IPS-18c (cell line): ENCODE results near the gene SLAIN2.

ENCODE experiments used
- H3K4me3 ChIP-seq: 2 replicates; pipeline ENCODE4 v1.7.0; 2013; ENCODE audit warnings: low read depth, mild to moderate bottlenecking, low read length, moderate library complexity; ENCODE audit not compliant: insufficient read depth
- H3K9me3 ChIP-seq: one replicate; pipeline ENCODE4 v1.6.1; 2013; ENCODE audit warnings: mild to moderate bottlenecking, low read length, moderate library complexity; ENCODE audit not compliant: control insufficient read depth, insufficient read depth

Gene SLAIN2

DNA sequence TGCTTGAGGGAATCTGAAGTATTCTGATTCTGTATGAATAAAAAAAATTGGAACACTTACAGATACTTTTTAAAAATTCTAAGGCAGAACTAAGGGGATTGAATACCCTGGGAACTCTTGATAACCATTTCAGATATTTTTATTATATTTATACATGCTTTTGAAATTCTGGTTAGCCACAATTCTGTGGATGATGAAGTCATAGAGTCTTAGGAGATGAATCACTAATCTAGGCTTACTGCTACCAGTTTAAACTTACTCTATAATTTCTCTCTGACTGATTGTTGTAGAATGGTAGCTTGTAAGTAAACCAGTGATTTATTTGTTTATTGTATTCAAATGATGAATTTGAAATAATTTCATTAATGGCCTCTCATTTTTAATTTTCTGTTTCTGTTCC, 11.4 kb upstream of the SLAIN2 start:
- no peak overlapping the region for H3K4me3 ChIP-seq
- H3K9me3 ChIP-seq: no peaks in the 10 kb centered on the region

DNA sequence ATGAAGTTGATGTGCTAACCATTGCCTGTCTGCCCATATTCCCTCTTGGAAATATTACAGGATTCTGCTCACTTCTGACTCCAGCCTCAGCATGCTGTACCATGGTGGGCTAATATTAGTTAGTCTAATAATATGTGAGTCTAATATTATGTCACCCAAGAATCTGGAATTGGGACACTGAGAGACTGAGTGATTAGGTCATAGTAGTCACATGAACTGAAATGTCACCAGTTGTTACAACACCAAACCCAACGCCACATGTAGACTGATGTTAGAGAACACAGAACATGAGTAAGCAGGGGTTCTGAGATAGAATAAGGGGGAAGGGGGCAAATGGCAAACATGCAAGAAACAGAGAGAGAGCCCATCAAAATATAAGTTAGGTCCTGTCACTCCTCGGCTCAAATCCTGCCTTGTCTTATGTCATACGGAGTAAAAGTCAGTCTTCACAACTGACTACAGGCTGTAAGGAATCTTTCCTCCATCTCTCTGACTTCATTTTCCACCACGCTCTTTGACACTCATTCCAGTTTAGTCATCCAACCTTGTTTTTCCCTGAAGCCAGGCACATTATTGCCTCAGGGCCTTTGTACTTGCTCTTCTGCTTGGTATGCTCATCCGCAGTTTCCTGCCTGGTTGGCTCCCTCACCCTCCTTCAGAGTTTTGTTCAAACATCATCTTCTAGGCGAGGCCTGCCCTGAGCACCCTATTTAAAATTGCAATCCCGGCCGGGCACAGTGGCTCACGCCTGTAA, 9.6 kb upstream of the SLAIN2 start:
- Histone ChIP-seq H3K4me3 (no peak overlapping the region), H3K9me3 (no peaks in the 10 kb centered on the region)

DNA sequence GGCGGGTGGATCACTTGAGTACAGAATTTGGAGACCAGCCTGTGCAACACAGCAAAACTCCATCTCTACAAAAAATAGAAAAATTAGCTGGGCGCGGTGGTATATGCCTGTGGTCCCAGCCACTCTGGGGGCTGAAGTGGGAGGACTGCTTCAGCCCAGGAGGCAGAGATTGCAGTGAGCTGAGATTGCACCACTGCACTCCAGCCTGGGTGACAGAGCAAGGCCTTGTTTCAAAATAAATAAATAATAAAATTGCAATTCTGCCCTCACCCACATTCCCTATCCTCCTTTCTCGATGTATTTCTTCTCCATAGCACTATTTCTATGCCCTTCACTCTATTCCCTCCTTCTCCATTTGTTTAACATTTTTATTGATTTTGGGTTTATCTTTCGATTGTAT, 8.7 kb upstream of the SLAIN2 start:
- H3K4me3 ChIP-seq: no peak overlapping the region
- H3K9me3 ChIP-seq: no peaks in the 10 kb centered on the region

DNA sequence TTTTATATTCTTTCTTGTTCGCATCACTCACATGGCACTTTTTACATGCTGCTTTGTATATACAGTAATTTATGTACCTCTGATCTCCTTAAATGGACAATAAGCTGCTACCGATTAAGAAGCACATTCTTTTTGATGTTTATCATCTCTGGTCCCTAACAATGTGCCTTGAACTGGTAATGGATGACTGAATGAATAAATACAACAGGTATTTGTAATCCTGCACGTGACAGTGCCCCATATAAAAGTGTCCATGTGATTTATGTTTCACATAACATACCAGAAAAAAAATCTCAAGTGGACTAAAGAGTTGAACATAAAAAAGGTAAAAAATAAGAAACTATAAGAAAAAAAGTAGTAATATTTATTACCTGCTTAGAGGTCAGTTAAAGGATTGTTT, 7.7 kb upstream of the SLAIN2 start:
- H3K4me3 ChIP-seq: no peak overlapping the region
- no peaks in the 10 kb centered on the region for H3K9me3 ChIP-seq

DNA sequence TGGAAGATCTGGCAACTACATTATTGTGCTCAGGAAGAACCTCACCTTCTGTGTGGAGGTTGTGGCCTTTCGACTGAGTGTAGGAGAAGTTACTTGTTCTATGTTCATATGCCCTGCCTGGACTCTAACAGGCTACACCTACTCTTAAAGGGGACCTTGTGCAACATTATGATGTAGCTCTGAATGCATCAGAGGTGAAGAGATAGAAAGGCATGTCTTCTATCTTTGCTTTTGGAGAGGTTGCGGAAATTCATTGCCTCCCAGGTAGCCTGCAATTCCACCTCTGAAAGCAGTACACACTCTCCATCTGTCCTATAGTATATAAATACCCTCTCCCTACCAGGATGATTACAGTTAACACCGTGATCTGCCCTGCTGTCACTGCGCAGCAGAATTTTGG, 7.1 kb upstream of the SLAIN2 start:
- Histone ChIP-seq H3K9me3 (no peaks in the 10 kb centered on the region), H3K4me3 (no peak overlapping the region)

DNA sequence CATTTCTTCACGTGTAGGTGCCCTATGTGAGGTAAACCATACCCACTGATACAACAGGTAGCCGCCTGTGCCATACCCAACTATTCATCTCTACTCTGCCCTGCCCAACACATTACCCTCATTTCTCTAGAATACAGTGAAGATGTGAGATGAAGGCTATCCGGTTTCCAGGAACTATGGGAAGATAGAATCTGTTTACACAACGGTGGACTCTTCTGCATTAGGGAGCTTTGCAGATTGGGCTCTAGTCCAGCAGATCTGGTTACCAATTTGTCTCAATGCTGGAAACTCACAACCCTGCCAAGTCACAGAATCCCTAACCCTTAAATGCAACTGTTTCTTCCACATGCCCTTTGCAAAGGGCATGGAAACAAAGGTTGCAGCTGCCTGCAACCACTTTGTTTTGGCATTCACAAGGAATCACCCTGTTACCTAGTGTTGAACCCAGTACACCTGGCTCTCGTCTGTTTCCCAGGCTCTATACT, 6.4 kb upstream of the SLAIN2 start:
- H3K4me3 ChIP-seq: no peak overlapping the region
- H3K9me3 ChIP-seq: no peaks in the 10 kb centered on the region

DNA sequence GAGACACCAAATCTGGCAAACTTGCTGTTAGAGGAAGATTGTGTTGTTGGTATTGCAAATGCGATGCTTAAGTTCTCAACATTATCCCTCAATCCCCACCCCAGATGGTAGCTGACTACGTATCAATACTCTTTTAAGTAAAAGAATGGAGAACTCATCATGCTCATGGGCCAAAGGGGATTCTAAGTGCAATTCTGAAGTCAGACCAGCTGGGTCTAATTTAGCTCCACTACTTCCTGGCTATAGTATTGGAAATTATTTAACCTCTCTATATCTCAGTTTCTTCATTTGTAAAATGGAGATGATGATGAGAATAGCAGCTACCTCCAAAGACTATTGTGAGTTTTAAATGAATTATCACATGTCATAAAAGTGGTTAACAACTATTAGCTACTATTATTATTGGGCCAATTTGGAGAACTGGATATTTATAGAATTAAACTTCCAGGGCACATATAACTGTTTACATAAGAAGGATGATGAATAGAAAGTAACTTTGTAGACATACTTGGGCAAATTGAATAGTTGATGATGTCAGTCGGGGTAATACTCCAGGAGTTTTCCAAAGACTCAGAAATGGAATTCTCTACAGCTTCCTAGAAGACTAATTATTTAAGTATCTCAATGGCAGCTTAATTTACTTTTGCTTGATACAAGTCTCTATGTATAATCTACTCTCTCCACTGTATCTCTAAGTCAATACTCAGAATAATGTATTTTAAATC, 5.0 kb upstream of the SLAIN2 start:
- Histone ChIP-seq H3K9me3 (no peaks in the 10 kb centered on the region), H3K4me3 (no peak overlapping the region)

DNA sequence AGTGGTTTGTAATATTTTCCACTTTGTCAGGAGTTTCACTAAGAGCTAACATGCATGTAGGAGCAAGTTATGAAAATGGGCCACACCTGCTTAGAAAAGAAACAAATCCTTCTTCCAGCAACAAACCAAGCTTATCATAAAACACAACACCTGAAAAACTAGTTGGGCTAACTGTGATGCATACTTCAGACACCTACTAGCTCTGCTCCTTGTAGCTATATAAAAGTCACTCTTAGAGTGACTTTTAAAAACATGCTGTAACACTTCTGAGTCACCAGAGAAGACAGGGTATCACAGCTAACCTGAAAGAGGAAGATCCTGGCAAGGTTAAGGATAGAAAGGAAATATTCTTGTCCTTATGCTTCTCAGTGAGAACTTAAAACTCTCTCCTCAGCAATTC, 3.6 kb upstream of the SLAIN2 start:
- Histone ChIP-seq H3K4me3 (no peak overlapping the region), H3K9me3 (no peaks in the 10 kb centered on the region)

DNA sequence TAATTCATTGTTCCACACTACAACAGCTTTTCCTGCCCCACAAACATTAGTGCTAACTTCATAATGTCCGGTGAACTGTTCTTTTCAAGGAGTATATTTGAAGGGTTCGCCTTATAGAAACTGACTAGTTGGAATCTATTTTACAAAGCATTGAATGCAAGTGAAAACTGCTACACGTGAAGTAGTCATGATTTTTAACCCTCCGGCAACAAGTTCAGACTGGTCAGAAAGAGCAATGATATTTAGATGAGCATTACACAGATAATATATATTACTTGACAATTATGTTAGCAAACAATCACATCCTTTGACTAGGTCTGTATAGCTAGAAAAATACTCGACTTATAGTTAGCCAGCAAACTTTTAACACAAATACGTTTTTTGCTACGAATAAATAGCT, 1.7 kb upstream of the SLAIN2 start:
- Histone ChIP-seq H3K9me3 (no peaks in the 10 kb centered on the region), H3K4me3 (no peak overlapping the region)

DNA sequence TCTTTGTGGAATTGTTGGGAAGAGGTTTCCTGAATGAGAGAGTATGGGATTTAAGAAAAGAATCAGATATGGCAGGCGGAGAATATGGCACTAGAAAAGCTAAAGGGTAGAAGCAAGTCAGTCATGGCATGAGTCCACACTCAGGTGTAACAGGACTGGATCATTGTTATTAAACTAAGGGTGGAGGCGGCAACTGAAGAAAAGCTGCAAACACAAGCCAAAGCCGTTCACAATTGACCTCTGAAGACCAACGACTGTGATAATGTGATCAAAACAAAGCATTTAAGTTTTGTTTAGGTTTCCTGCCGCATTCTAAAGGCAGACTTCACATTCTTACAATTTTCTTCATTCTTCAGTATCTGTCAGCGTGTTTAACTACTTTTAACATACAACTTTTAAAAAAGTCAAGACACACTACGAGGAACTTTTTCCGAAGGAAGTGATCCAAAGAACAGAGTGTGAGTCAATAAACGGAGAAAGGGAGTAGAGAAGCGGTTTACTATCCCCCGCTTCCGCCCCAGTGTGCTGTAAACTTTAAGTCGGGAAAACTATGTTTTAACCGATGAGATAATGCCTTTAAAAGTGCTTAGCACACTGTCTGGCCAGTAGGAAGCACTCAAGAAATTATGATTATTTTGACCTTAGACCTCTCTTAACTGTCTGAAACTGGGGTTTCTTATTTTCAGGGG, 909 bp upstream of the SLAIN2 start:
- Histone ChIP-seq H3K4me3 (peak overlapping the region; percentile 75), H3K9me3 (no peaks in the 10 kb centered on the region)

DNA sequence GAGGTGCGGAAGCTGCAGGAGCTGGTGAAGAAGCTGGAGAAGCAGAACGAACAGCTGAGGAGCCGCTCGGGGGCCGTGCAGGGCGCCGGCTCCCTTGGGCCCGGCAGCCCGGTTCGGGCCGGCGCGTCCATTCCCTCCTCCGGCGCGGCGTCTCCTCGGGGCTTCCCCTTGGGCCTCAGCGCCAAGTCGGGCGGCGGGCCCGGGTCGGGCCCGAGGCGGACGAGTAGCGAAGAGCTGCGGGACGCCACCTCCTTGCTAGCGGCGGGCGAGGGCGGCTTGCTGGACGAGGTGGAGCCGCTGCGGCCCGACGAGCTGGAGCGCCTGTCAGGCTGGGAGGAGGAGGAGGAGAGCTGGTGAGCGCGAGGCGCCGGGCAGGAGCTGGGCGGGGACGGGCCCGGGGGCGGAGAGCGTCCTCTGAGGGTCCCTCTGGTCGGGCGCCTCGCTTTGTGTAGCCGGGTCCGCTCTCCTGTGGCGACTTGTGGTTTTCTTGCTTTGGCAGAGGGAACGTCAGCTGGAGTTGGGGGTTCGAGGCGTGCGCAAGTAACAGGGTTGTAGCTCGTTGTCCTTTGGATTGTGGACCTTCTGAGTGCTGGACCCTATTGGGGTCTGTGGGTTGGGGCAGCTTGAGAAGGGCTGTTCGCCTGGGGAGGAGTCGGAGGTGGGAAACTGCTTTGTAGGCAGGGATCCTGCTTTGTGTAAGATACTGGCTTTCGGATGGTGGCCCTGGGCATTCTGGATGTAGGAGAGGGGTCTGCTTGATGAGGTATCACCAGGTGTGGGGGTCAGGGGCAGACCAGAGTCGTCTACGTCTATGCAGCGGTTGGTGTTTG, 662 bp downstream of the SLAIN2 start:
- Histone ChIP-seq H3K9me3 (no peaks in the 10 kb centered on the region), H3K4me3 (peak overlapping the region; percentile 93)

DNA sequence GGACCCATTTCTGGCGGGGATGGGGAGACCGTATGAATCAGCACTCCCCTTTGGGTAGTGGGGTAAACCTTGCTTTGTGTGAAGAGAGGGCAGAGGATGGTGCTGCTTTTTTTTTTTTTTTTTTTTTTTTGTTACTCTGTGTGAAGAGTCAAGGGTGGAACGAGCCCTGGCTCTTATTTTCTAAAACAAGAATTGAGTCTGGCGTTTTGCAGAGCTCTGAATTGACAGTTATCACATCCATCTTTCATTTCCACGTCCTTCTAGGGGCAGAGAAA, 1.2 kb downstream of the SLAIN2 start:
- Histone ChIP-seq H3K9me3 (no peaks in the 10 kb centered on the region), H3K4me3 (peak overlapping the region; percentile 93)

DNA sequence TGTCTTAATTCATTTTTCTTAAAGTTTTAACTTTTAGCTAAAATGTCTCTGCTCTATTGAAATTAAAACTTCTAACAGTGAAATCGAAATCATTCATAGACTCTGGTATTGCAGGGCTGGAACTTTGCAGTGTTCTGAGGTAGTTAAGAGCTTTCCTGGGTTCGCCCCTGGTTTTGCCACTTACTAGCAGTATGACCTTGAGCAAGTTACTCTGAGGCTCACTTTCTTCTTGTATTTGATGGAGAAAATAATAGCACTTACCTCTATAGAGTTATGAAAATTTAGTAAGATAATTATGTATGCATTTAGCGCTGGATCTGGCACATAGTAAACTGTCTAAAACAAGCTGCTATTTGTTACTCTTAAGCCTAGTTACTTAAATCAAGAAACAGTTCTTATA, 1.7 kb downstream of the SLAIN2 start:
- Histone ChIP-seq H3K9me3 (no peaks in the 10 kb centered on the region), H3K4me3 (peak overlapping the region; percentile 93; the same call in 1 of the 2 replicates)

DNA sequence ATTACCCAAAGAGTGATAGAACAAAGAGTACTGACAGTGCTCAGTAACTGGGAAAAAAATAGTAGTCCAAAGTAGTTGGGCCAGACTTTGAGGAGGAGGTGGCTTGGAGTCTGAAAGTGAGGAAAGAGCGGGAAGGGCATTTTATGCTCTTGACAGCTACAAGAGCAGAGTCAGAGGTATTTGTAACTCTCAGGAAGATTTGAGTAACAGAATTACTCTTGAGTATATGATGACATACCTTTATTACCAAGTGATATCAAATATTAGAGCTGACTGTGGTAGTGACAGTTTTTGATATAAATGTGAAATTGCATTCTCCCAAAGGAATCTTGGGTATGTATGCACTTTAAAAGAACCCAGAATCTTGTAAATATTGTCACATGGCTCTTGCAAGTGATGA, 2.2 kb downstream of the SLAIN2 start:
- Histone ChIP-seq H3K9me3 (no peaks in the 10 kb centered on the region), H3K4me3 (no peak overlapping the region)

DNA sequence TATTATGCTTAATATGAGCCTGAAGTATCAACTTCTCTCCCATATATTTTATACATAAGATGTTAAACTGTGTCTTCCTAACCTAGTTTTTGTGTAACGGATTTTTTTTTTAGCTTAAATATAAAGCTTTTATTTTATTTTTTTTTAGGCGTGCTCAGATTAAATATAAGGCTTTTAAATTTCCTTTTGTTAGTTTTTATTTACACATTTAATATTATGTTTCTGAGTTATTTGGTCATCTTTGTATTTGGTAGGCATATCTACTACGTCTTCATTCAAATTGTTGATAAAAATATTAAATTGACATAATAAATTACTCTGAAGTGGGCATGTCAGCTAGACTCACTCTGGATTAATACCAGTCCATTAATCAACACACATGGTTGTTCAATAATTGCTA, 4.2 kb downstream of the SLAIN2 start:
- no peaks in the 10 kb centered on the region for H3K9me3 ChIP-seq
- H3K4me3 ChIP-seq: no peak overlapping the region

DNA sequence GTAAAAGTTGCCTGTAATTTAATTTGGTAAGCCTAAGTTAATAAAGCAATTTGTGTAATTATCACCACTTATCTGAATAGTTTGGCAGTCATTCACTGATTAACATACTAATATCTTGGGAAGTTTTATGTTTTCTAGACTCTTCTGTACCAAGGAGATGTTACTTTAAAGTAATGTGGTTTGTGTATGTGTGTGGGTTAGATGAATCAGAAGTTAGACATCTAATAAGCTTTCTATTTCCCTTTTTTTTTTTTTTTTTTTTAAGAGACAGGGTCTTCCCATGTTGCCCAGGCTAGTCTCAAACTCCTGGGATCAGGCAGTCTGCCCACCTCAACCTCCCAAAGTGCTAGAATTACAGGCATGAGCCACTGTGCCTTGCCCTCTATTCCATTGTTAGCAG, 5.3 kb downstream of the SLAIN2 start:
- H3K4me3 ChIP-seq: no peak overlapping the region
- no peaks in the 10 kb centered on the region for H3K9me3 ChIP-seq

DNA sequence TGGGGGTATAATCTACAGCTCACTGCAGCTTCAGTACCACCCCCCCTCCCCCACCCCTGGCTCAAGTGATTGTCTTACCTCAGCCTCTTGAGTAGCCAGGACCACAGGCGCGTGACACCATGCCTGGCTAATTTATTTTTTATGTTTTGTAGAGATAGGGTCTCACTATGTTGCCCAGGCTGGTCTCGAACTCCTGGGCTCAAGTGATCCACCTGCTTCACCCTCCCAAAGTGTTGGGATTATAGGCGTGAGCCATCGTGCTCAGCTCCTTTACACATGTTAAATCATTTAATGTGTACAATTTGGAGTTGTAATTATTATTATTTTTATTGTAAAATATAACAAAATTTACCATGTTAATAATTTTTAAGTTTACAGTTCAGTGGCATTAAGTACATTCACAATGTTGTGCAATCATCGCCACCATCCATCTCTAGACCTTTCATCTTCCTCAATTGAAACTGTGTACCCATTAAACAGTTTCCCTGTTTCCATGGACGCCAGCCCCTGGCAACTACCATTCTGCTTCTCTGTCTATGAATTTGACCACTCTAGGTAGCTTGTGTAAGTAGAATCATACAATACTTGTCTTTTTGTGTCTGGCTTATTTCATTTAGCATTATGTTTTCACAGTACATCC, 6.1 kb downstream of the SLAIN2 start:
- no peaks in the 10 kb centered on the region for H3K9me3 ChIP-seq
- no peak overlapping the region for H3K4me3 ChIP-seq
